ENCODE results near the gene FGFBP1.

DNA sequence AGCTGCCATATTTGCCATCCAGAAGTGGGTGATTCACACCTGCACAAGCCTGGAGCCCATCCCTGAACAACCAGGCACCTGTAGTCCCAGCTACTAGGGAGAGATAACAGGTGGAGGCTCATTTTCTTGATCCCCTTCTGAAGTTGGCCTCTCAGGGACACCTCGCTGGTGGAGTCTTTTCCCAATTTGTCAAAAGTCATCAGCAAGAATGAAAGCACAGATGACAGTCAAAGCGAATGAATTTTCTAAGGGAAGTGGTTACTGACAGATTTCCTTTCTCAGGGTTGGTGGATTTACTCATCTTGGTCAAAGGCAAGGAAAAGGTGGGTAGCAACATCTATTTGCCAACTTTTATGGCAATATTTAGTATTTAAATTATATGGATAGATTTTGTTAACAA, 36.5 kb downstream of the FGFBP1 start:
- TF ChIP-seq POLR2AphosphoS5 (IDR thresholded peaks at IDR 0.05) = no peak
- no peak for TF ChIP-seq POLR2A (IDR thresholded peaks at IDR 0.05)
- TF ChIP-seq, protein P1, sequence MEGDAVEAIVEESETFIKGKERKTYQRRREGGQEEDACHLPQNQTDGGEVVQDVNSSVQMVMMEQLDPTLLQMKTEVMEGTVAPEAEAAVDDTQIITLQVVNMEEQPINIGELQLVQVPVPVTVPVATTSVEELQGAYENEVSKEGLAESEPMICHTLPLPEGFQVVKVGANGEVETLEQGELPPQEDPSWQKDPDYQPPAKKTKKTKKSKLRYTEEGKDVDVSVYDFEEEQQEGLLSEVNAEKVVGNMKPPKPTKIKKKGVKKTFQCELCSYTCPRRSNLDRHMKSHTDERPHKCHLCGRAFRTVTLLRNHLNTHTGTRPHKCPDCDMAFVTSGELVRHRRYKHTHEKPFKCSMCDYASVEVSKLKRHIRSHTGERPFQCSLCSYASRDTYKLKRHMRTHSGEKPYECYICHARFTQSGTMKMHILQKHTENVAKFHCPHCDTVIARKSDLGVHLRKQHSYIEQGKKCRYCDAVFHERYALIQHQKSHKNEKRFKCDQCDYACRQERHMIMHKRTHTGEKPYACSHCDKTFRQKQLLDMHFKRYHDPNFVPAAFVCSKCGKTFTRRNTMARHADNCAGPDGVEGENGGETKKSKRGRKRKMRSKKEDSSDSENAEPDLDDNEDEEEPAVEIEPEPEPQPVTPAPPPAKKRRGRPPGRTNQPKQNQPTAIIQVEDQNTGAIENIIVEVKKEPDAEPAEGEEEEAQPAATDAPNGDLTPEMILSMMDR (IDR thresholded peaks at IDR 0.05) = no peak
